PC-3 (cell line): ENCODE measurements around the gene DNAJA3. TPM values are rescaled to one million over a fixed set of nuclear protein-coding genes. Genes with fewer than 3 reads are reported as not detected.

ENCODE experiments used
- ATAC-seq: fragments of 200-7000 bp; cut with Tn5 transposase; 2 replicates; pipeline ENCODE4 v1.9.1; 2020; ENCODE audit warnings: mild to moderate bottlenecking, moderate library complexity
- BruUV-seq: library from RNA; stranded (reverse); fragments of 400-500 nt; replicated peaks from 2 replicates; lab custom pipeline; 2021; lab: Mats Ljungman, UMichigan
- CTCF ChIA-PET: fragments of 300-600 bp; sonication (Branson Sonifier 250); formaldehyde crosslinking; loops from one replicate; lab custom pipeline; 2022; ENCODE audit warnings: antibody characterized with exemption; lab: Charles Lee
- POLR2A ChIA-PET: fragments of 300-600 bp; sonication (Branson Sonifier 250); formaldehyde crosslinking; loops from one replicate; lab custom pipeline; 2022; ENCODE audit warnings: antibody characterized with exemption; ENCODE audit not compliant: unreplicated experiment; lab: Charles Lee
- DNase-seq: peaks from one replicate; pipeline ENCODE4 v3.0.0-alpha.2; 2015
- H2AFZ ChIP-seq: fragments of 300-600 bp; sonication (generic); 2 replicates; pipeline ENCODE4 v1.6.0; 2016; ENCODE audit warnings: antibody characterized with exemption, low read length
- H3F3A ChIP-seq: fragments of 300-600 bp; sonication (generic); one replicate; pipeline ENCODE4 v1.6.0; 2017; ENCODE audit warnings: antibody characterized with exemption, low read length, control low read depth, mild to moderate bottlenecking; ENCODE audit not compliant: unreplicated experiment
- H3K27ac ChIP-seq: fragments of 300-600 bp; sonication (generic); 2 replicates; pipeline ENCODE4 v1.5.1; 2016; ENCODE audit warnings: mild to moderate bottlenecking, low read length
- H3K27me3 ChIP-seq: fragments of 300-600 bp; sonication (generic); 2 replicates; pipeline ENCODE4 v1.6.1; 2016; ENCODE audit warnings: low read length, mixed read lengths
- H3K36me3 ChIP-seq: fragments of 300-600 bp; sonication (generic); 2 replicates; pipeline ENCODE4 v1.6.1; 2016; ENCODE audit warnings: low read depth, mixed run types, low read length, mixed read lengths
- H3K4me1 ChIP-seq: fragments of 300-600 bp; sonication (generic); 2 replicates; pipeline ENCODE4 v1.5.1; 2016; ENCODE audit warnings: low read length; ENCODE audit not compliant: insufficient read depth
- H3K4me2 ChIP-seq: fragments of 300-600 bp; sonication (generic); 2 replicates; pipeline ENCODE4 v1.6.0; 2016; ENCODE audit warnings: low read length
- H3K4me3 ChIP-seq: fragments of 300-600 bp; sonication (generic); 2 replicates; pipeline ENCODE4 v1.5.1; 2016; ENCODE audit warnings: mild to moderate bottlenecking, low read length, mixed read lengths
- H3K79me2 ChIP-seq: fragments of 300-600 bp; sonication (generic); 2 replicates; pipeline ENCODE4 v1.6.1; 2017; ENCODE audit warnings: low read length, mixed read lengths
- H3K9ac ChIP-seq: fragments of 300-600 bp; sonication (generic); 2 replicates; pipeline ENCODE4 v1.6.0; 2016; ENCODE audit warnings: mild to moderate bottlenecking, low read length
- H3K9me2 ChIP-seq: fragments of 300-600 bp; sonication (generic); replicated peaks from 2 replicates; pipeline ENCODE4 v1.6.1; 2016; ENCODE audit warnings: mixed run types, low read length, mixed read lengths
- H3K9me3 ChIP-seq: fragments of 300-600 bp; sonication (generic); 2 replicates; pipeline ENCODE4 v1.6.1; 2016; ENCODE audit warnings: low read length, mixed read lengths
- H4K20me1 ChIP-seq: fragments of 300-600 bp; sonication (generic); 2 replicates; pipeline ENCODE4 v1.6.1; 2016; ENCODE audit warnings: low read length, mixed read lengths
- EZH2 ChIP-seq: fragments of 300-600 bp; sonication (generic); IDR thresholded peaks from one replicate; pipeline ENCODE4 v1.6.1; 2017; ENCODE audit warnings: antibody characterized with exemption, mild to moderate bottlenecking, low read length; ENCODE audit not compliant: unreplicated experiment
- EZH2phosphoT487 ChIP-seq: fragments of 300-600 bp; sonication (generic); IDR thresholded peaks from 2 replicates; pipeline ENCODE4 v1.6.1; 2018; ENCODE audit warnings: mild to moderate bottlenecking, antibody characterized with exemption, low read length, borderline replicate concordance
- intact Hi-C: fragments of 100-400 bp; cut with micrococcal nuclease; formaldehyde crosslinking; loops from 2 replicates; pipeline ENCODE4 v1.9.0; 2023
- total RNA-seq: library from RNA; depleted of rRNA; stranded (reverse); fragments of >200 nt; gene quantifications from 2 replicates; pipeline ENCODE4 v1.2.3, GENCODE V29; 2014
- TF ChIP-seq, protein P1 (sequence below): fragments of 300-600 bp; sonication (generic); conservative IDR thresholded peaks from 2 replicates; pipeline ENCODE4 v1.5.1; 2017; ENCODE audit warnings: antibody characterized with exemption, low read depth, mild to moderate bottlenecking, low read length

DNAJA3 gene
- total RNA-seq, 1 experiment from 2014 or later, result 123 TPM

GRCh38 chr16:4383591-4384444, 41.9 kb upstream of the DNAJA3 start:
- Histone ChIP-seq H3K4me2 (no peak overlapping the region), H3K9me3 (no peaks in the 10 kb centered on the region), H3K9ac (no peak overlapping the region), H2AFZ (no peak overlapping the region), H3K79me2 (no peaks in the 10 kb centered on the region), H3K36me3 (no peaks in the 10 kb centered on the region), H3K27me3 (no peaks in the 10 kb centered on the region), H4K20me1 (no peaks in the 10 kb centered on the region), H3K4me1 (no peaks in the 10 kb centered on the region), H3K27ac (no peak overlapping the region), H3F3A (no peaks in the 10 kb centered on the region), H3K9me2 (no peaks in the 10 kb centered on the region), H3K4me3 (no peak overlapping the region)
- intact Hi-C loops, result no loop called here
- CTCF ChIA-PET, result no interaction called here
- no TSS peak for BruUV-seq
- TF ChIP-seq EZH2phosphoT487, result no peak
- TF ChIP-seq, protein P1, sequence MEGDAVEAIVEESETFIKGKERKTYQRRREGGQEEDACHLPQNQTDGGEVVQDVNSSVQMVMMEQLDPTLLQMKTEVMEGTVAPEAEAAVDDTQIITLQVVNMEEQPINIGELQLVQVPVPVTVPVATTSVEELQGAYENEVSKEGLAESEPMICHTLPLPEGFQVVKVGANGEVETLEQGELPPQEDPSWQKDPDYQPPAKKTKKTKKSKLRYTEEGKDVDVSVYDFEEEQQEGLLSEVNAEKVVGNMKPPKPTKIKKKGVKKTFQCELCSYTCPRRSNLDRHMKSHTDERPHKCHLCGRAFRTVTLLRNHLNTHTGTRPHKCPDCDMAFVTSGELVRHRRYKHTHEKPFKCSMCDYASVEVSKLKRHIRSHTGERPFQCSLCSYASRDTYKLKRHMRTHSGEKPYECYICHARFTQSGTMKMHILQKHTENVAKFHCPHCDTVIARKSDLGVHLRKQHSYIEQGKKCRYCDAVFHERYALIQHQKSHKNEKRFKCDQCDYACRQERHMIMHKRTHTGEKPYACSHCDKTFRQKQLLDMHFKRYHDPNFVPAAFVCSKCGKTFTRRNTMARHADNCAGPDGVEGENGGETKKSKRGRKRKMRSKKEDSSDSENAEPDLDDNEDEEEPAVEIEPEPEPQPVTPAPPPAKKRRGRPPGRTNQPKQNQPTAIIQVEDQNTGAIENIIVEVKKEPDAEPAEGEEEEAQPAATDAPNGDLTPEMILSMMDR, result no peak
- TF ChIP-seq EZH2, result no peak
- no peak for ATAC-seq
- DNase-seq, result no peak
- POLR2A ChIA-PET, result no interaction called here

- Histone ChIP-seq H3K4me3 (no peak overlapping the region), H2AFZ (no peak overlapping the region), H4K20me1 (no peaks in the 10 kb centered on the region), H3F3A (no peaks in the 10 kb centered on the region), H3K4me2 (no peak overlapping the region), H3K9ac (no peak overlapping the region), H3K9me2 (no peaks in the 10 kb centered on the region), H3K9me3 (no peaks in the 10 kb centered on the region), H3K27me3 (no peaks in the 10 kb centered on the region), H3K36me3 (no peaks in the 10 kb centered on the region), H3K79me2 (no peaks in the 10 kb centered on the region), H3K27ac (no peak overlapping the region), H3K4me1 (no peaks in the 10 kb centered on the region)
- intact Hi-C loops, result no loop called here
- TF ChIP-seq EZH2 (no peak), EZH2phosphoT487 (no peak)
- TF ChIP-seq, protein P1, result no peak
- no TSS peak for BruUV-seq
- CTCF ChIA-PET, result no interaction called here
- DNase-seq, result no peak
- ATAC-seq, result no peak
- POLR2A ChIA-PET, result no interaction called here
Measured at GRCh38 chr16:4384509-4384942, 41.1 kb upstream of the DNAJA3 start.
